Pancreas (tissue), 10 donors: Measurements from ENCODE around the gene CATSPERD. TPM values are rescaled to one million over a fixed set of nuclear protein-coding genes. Genes with fewer than 3 reads are reported as not detected.

Experiments
- ATAC-seq, 4 donors: fragments of 200-7000 bp; cut with Tn5 transposase; one replicate each; pipeline versions ENCODE4 v1.8.0 to v1.9.1; 2020; ENCODE audit warnings: mild to moderate bottlenecking in 4 of 4, moderate library complexity in 4 of 4
- DNase-seq, 6 donors: peaks; one replicate each; pipeline ENCODE4 v3.0.0-alpha.2; 2020
- FAIRE-seq: peaks from 2 replicates; lab custom pipeline; 2012; peaks lifted over from hg19 to GRCh38; lab: Jason Lieb, UNC
- H3K27ac ChIP-seq, 4 donors: fragments of 200-600 bp; sonication (generic); 1 replicate in 3 of 4; 2 replicates in 1 of 4; pipeline versions ENCODE4 v1.5.0 to v1.8.0; 2020
- H3K27me3 ChIP-seq, 4 donors: fragments of 200-600 bp; one replicate each; pipeline ENCODE4 v1.8.0; 2021
- H3K36me3 ChIP-seq, 3 donors: fragments of 200-600 bp; sonication (generic) in 1 of 3; one replicate each; pipeline versions ENCODE4 v1.5.0 to v1.8.0; 2020 to 2021
- H3K4me1 ChIP-seq, 3 donors: fragments of 200-600 bp; one replicate each; pipeline ENCODE4 v1.8.0; 2021
- H3K4me3 ChIP-seq, 4 donors: fragments of 200-600 bp; sonication (generic) in 2 of 4; one replicate each; pipeline versions ENCODE4 v1.5.0 to v1.8.0; 2020 to 2021
- H3K9me3 ChIP-seq, 4 donors: fragments of 200-600 bp; one replicate each; pipeline ENCODE4 v1.8.0; 2021
- CTCF ChIP-seq, 4 donors: fragments of 200-600 bp; sonication (generic) in 3 of 4; IDR thresholded peaks; one replicate each; pipeline versions ENCODE4 v1.5.0 to v1.8.0; 2021; ENCODE audit warnings: antibody characterized with exemption in 4 of 4
- WGBS, 2 donors: extraction: QIAGEN DNeasy Blood & Tissue Kit; methylation state at CpG; one replicate each; pipeline ENCODE4 v1.1.7; 2013; 5-methylcytosine and 5-hydroxymethylcytosine counted together
- intact Hi-C, 3 donors: fragments of 100-400 bp; cut with DNase I; formaldehyde crosslinking; loops; one replicate each; pipeline versions ENCODE4 v1.11.1 to v1.14.2; 2022
- polyA plus RNA-seq, 2 donors: library from polyadenylated mRNA; stranded (reverse); fragments of 200-250 nt; gene quantifications; one replicate each; pipeline ENCODE4 v1.2.3, GENCODE V29; 2013
- total RNA-seq, 6 donors: library from RNA; stranded (reverse); fragmentation: NEBNext Ultra II Directional in 4 of 6; extraction: Animal tissue kit (Norgen Biotek cat#: 25700) in 4 of 6; gene quantifications; one replicate each; pipeline versions ENCODE4 v1.2.1 to v1.2.4, GENCODE V29; 2021 to 2023
- donor health status: healthy with polysubstance abuse.
- donor health status: DM: no; HTN: no; CAD: no; lungs with moderate emphysema.
- donor health status: DM: no; HTN: no; CAD: no.
- donor health status: control.
- donor health status: control.
- donor health status: Bipolar disorder and iron deficiency.
- donor health status: DM: yes; HTN: yes; CAD: no.
- donor health status: DM: no; HTN: no; CAD: no.
- donor health status: DM: no; HTN: no; CAD: no.
- donor health status: DM: yes; HTN: yes; CAD: no.

The CATSPERD gene
- total and polyA plus RNA-seq, 8 donors: not detected

DNA sequence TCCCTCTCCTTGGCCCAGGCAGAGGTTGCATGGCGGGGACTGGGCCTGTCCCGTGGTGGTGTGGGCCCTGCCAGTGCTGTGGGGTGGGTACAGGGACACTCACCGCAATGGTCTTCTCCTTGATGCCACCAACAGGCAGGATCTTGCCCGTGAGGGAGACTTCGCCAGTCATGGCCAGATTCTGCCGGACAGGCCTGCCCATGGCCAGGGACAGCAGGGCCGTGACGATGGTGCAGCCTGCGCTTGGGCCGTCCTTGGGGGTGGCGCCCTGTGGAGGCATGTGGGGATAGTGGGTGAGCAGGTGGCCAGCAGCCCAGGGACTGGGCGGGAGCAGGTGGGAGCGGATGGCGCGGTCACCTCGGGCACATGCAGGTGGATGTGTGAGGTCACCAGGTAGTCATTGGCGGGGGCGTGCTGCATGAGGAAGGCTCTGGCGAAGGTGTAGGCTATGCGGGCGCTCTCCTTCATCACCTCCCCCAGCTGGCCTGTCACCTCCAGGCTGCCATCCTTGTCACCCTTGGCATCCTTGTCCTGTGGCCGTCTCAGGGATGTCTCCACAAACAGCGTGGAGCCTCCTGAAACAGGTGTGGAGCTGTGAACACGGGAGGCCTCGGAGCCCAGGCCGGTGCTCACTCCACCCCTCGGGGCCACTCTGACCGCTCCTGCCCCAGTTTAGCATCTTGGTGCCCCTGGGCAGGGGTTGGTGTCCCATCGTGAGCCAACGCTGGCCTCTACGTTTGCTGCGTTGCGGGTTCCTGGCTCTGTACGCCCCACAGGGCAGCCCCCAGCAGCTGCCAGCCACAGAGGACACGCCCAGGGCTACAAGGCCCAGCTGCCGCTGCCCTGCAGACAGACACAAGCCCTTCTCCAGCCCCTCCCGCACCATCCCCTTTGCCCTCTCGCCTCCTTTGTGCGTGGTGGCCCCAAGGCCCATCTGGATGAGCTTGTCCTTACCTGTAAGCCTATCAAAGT lies 27.0 kb upstream of the CATSPERD start:
- Histone ChIP-seq H3K4me1 (peaks cover 0 to 7% (median 6%) of the 10 kb centered on the region in 3 donors), H3K9me3 (no peaks in the 10 kb centered on the region), H3K36me3 (peaks cover 0 to 53% (median 39%) of the 10 kb centered on the region in 3 donors), H3K27ac (no peak overlapping the region), H3K27me3 (no peaks in the 10 kb centered on the region), H3K4me3 (no peak overlapping the region)
- TF ChIP-seq CTCF (IDR thresholded peaks at IDR 0.05): no peak
- 90 to 92% methylated on average over 34 to 37 of the region's 39 CpGs for WGBS, 2 donors
- FAIRE-seq (no peak), ATAC-seq (no peak), DNase-seq (peak in 4 of 6 donors; percentile 28 to 84 (median 59))
- intact Hi-C loops: no loop called here

GRCh38 chr19:5694167-5694955 lies 26.1 kb upstream of the CATSPERD start:
- 93 to 96% methylated on average over 45 of the region's 45 CpGs for whole genome bisulfite sequencing, 2 donors
- Histone ChIP-seq H3K4me3 (no peak overlapping the region), H3K27me3 (no peaks in the 10 kb centered on the region), H3K27ac (no peak overlapping the region), H3K9me3 (no peaks in the 10 kb centered on the region), H3K36me3 (peaks cover 0 to 62% (median 46%) of the 10 kb centered on the region in 3 donors), H3K4me1 (peaks cover 0 to 7% (median 6%) of the 10 kb centered on the region in 3 donors)
- ATAC-seq (no peak), FAIRE-seq (no peak), DNase-seq (peak in 4 of 6 donors; percentile 21 to 77 (median 52))
- TF ChIP-seq CTCF (IDR thresholded peaks at IDR 0.05): no peak
- intact Hi-C loops: no loop called here

- Histone ChIP-seq H3K27me3 (no peaks in the 10 kb centered on the region), H3K9me3 (no peaks in the 10 kb centered on the region), H3K36me3 (peaks cover 0 to 70% (median 46%) of the 10 kb centered on the region in 3 donors), H3K27ac (no peak overlapping the region), H3K4me3 (no peak overlapping the region), H3K4me1 (peaks cover 0 to 7% (median 6%) of the 10 kb centered on the region in 3 donors)
- WGBS, 2 donors: 93 to 97% methylated on average over 8 of the region's 8 CpGs
- FAIRE-seq: no peak
- intact Hi-C loops: no loop called here
- ATAC-seq: no peak
- TF ChIP-seq CTCF (IDR thresholded peaks at IDR 0.05): no peak
- no peak for DNase-seq
These were observed 25.3 kb upstream of the CATSPERD start for GRCh38 chr19:5694956-5695648.

GRCh38 chr19:5695649-5696195 lies 24.7 kb upstream of the CATSPERD start:
- FAIRE-seq (no peak), DNase-seq (peak in 2 of 6 donors; percentile 41 to 56)
- TF ChIP-seq CTCF (IDR thresholded peaks at IDR 0.05): no peak

More at GRCh38 chr19:5695649-5696195, 24.7 kb upstream of the CATSPERD start:
- H3K4me3 ChIP-seq: no peak overlapping the region
- no peak for ATAC-seq
- WGBS, 2 donors: 85% methylated on average over 28 of the region's 28 CpGs
- H3K27me3 ChIP-seq: no peaks in the 10 kb centered on the region
- intact Hi-C loops: no loop called here
- H3K27ac ChIP-seq: no peak overlapping the region
- H3K9me3 ChIP-seq: no peaks in the 10 kb centered on the region
- H3K36me3 ChIP-seq: peaks cover 0 to 76% (median 46%) of the 10 kb centered on the region in 3 donors
- H3K4me1 ChIP-seq: peaks cover 0 to 7% (median 6%) of the 10 kb centered on the region in 3 donors
